Measurements from ENCODE around the gene NRP1. TPM values are rescaled to one million over a fixed set of nuclear protein-coding genes. Genes with fewer than 3 reads are reported as not detected.

Gene NRP1
- total and polyA plus RNA-seq, 2 of the 8 experiments (the other 6 are each of a cell fraction or from before 2014, with no cell fraction given) = 1.2 to 2.1 TPM

DNA sequence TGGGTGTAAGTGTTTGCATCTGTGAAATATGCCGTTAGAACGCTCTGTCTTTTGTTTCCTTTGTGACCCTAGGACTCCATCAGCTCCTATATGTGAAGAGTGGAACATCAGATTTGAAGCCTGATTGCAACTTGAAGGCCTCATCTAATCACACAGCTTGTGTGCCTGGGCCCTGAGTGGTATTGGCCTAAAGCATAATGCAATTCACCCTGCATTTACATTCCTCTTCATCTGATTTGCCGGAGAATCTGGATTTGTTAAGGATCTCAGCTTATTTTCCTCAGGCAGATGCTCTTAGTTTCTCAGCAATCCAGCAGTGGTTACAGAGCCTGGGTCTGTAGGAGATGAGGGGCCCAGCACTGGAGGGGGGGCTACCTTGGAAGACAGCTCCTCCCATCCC lies 193.2 kb downstream of the NRP1 start:
- WGBS, 2 experiments (ENCODE audit: extremely low coverage in 1 of 2, insufficient coverage in 1 of 2, insufficient read length in 1 of 2, insufficient replicate concordance in 2 of 2, low coverage in 1 of 2, low lambda C conversion rate in 2 of 2, missing lambda C conversion rate in 1 of 2) = 95% methylated on average over 3 of the region's 3 CpGs; no CpG with 5 or more reads in 1 of the 2 experiments
- H3K4ac ChIP-seq (replicated peaks; ENCODE audit: insufficient read length, low read depth, low read length) = no peak overlapping the region
- no peak overlapping the region for H4K8ac ChIP-seq (ENCODE audit: extremely low read depth, insufficient read depth, low read length)
- H3K79me2 ChIP-seq (ENCODE audit: control insufficient read depth in 1 of 2, insufficient read depth in 2 of 2, low read length in 2 of 2) = no peaks in the 10 kb centered on the region
- FAIRE-seq = no peak
- H3K4me2 ChIP-seq (ENCODE audit: insufficient read depth in 1 of 2, low read depth in 2 of 2, low read length in 2 of 2) = no peak overlapping the region
- no peak overlapping the region for H3K4me3 ChIP-seq (ENCODE audit: extremely low read depth in 1 of 4, insufficient read depth in 2 of 4, low read depth in 3 of 4, low read length in 4 of 4)
- H4K20me1 ChIP-seq (replicated peaks in 1 of 2; ENCODE audit: control insufficient read depth in 1 of 2, insufficient read depth in 2 of 2, low read length in 2 of 2) = no peaks in the 10 kb centered on the region
- CTCF ChIA-PET (ENCODE audit: partially characterized antibody) = interaction anchor here (0.5 to 1.2 kb wide), 5 partner anchors 12 to 1071 kb away, joined by 3 to 6 read pairs (median 4); no protein-coding TSS in a partner anchor
- H2BK15ac ChIP-seq (ENCODE audit: low read length) = no peak overlapping the region
- H2BK5ac ChIP-seq (ENCODE audit: low read depth, low read length) = no peak overlapping the region
- no peak overlapping the region for H4K91ac ChIP-seq (replicated peaks; ENCODE audit: insufficient read length, low read length)
- H3K14ac ChIP-seq (ENCODE audit: insufficient read length) = no peak overlapping the region
- H3K23me2 ChIP-seq (ENCODE audit: low read depth, low read length) = no peaks in the 10 kb centered on the region
- DNase-seq (ENCODE audit: low read depth in 1 of 2, low spot score in 2 of 2) = no peak
- no peak overlapping the region for H3K18ac ChIP-seq (ENCODE audit: extremely low read depth, low read length)
- no peak overlapping the region for H3K9ac ChIP-seq (replicated peaks in 1 of 4; ENCODE audit: extremely low read depth in 1 of 4, low read depth in 3 of 4, low read length in 3 of 4)
- no peaks in the 10 kb centered on the region for H3K36me3 ChIP-seq (ENCODE audit: control insufficient read depth in 2 of 4, insufficient read depth in 4 of 4, low read length in 3 of 4)
- POLR2A ChIA-PET (ENCODE audit: partially characterized antibody) = no interaction called here
- H2AFZ ChIP-seq (ENCODE audit: low read length) = no peak overlapping the region
- H3K56ac ChIP-seq (replicated peaks; ENCODE audit: insufficient read length, low read depth, low read length) = no peak overlapping the region
- no peaks in the 10 kb centered on the region for H3K4me1 ChIP-seq (replicated peaks in 1 of 4; ENCODE audit: control insufficient read depth in 3 of 4, insufficient read depth in 4 of 4, low read length in 3 of 4)
- no peaks in the 10 kb centered on the region for H3K79me1 ChIP-seq (ENCODE audit: low read depth, low read length)
- no peak overlapping the region for H2AK5ac ChIP-seq (ENCODE audit: low read depth, low read length)
- H2BK20ac ChIP-seq (ENCODE audit: low read length) = no peak overlapping the region
- no peak overlapping the region for H3K23ac ChIP-seq (ENCODE audit: insufficient read length)
- H3K27ac ChIP-seq (ENCODE audit: low read depth, low read length) = no peak overlapping the region
- H2BK120ac ChIP-seq (replicated peaks; ENCODE audit: low read depth, low read length) = no peak overlapping the region
- no peak overlapping the region for H2BK12ac ChIP-seq (ENCODE audit: low read depth, low read length)
- H4K5ac ChIP-seq (ENCODE audit: insufficient read length, low read depth, low read length) = no peak overlapping the region
- no peaks in the 10 kb centered on the region for H3K27me3 ChIP-seq (replicated peaks in 1 of 4; ENCODE audit: control insufficient read depth in 3 of 4, extremely low read depth in 1 of 4, insufficient read depth in 3 of 4, low read length in 3 of 4)
- no peaks in the 10 kb centered on the region for H3K9me3 ChIP-seq (ENCODE audit: insufficient read depth in 2 of 2, low read depth in 1 of 2, low read length in 1 of 2)
- TF ChIP-seq SIRT6 (IDR thresholded peaks at IDR 0.05; ENCODE audit: low read length) = no peak
- TF ChIP-seq KDM5A (IDR thresholded peaks at IDR 0.05; ENCODE audit: low read length) = no peak
- TF ChIP-seq TAF1 (IDR thresholded peaks at IDR 0.05; ENCODE audit: low read depth, low read length) = no peak
- no peak for TF ChIP-seq CREB1 (IDR thresholded peaks at IDR 0.05)
- TF ChIP-seq, protein P1, sequence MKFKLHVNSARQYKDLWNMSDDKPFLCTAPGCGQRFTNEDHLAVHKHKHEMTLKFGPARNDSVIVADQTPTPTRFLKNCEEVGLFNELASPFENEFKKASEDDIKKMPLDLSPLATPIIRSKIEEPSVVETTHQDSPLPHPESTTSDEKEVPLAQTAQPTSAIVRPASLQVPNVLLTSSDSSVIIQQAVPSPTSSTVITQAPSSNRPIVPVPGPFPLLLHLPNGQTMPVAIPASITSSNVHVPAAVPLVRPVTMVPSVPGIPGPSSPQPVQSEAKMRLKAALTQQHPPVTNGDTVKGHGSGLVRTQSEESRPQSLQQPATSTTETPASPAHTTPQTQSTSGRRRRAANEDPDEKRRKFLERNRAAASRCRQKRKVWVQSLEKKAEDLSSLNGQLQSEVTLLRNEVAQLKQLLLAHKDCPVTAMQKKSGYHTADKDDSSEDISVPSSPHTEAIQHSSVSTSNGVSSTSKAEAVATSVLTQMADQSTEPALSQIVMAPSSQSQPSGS (IDR thresholded peaks at IDR 0.05; ENCODE audit: low read length) = no peak
- no peak for TF ChIP-seq CEBPB (IDR thresholded peaks at IDR 0.05; ENCODE audit: low read depth, low read length)
- no peak for TF ChIP-seq RBBP5 (IDR thresholded peaks at IDR 0.05; ENCODE audit: borderline replicate concordance, low read depth, low read length)
- no peak for TF ChIP-seq EZH2 (IDR thresholded peaks at IDR 0.05; ENCODE audit: low read depth, low read length, severe bottlenecking)
- TF ChIP-seq SRF (IDR thresholded peaks at IDR 0.05; ENCODE audit: low read depth, low read length) = no peak
- no peak for TF ChIP-seq SP2 (IDR thresholded peaks at IDR 0.05; ENCODE audit: low read length)
- TF ChIP-seq BCL11A (IDR thresholded peaks at IDR 0.05; ENCODE audit: low read depth in 2 of 2, low read length in 2 of 2) = no peak
- TF ChIP-seq, protein P2, sequence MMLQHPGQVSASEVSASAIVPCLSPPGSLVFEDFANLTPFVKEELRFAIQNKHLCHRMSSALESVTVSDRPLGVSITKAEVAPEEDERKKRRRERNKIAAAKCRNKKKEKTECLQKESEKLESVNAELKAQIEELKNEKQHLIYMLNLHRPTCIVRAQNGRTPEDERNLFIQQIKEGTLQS (IDR thresholded peaks at IDR 0.05; ENCODE audit: insufficient read depth, low read depth, low read length) = no peak
- TF ChIP-seq RNF2 (IDR thresholded peaks at IDR 0.05; ENCODE audit: borderline replicate concordance, low read depth, low read length, missing control alignments, poor library complexity, severe bottlenecking) = no peak
